ENCODE results near the gene PIAS4.

GRCh38 chr19:4082172-4082571, 74.6 kb downstream of the PIAS4 start:
- TF ChIP-seq CTCF (IDR thresholded peaks at IDR 0.05; ENCODE audit: insufficient read depth, low read length, poor library complexity, severe bottlenecking) = no peak
- TF ChIP-seq EZH2phosphoT487 (conservative IDR thresholded peaks at IDR 0.05; ENCODE audit: low read length) = no peak

Measured in SU-DHL-6 (cell line).